Endodermal cell (in vitro differentiated cells): ENCODE measurements around the gene DTX1. TPM values are rescaled to one million over a fixed set of nuclear protein-coding genes. Genes with fewer than 3 reads are reported as not detected.

Source experiments
- DNase-seq: peaks from one replicate; pipeline ENCODE4 v3.0.0-alpha.2; 2017
- H3K27ac ChIP-seq: 2 replicates; pipeline ENCODE4 v1.5.1; 2013; ENCODE audit warnings: mild to moderate bottlenecking, low read depth, low read length, moderate library complexity
- H3K27me3 ChIP-seq: 2 replicates; pipeline ENCODE4 v1.6.1; 2013; ENCODE audit warnings: mild to moderate bottlenecking, low read length, moderate library complexity; ENCODE audit not compliant: insufficient read depth, control insufficient read depth, poor library complexity, severe bottlenecking
- H3K36me3 ChIP-seq: 2 replicates; pipeline ENCODE4 v1.7.0; 2013; ENCODE audit warnings: mild to moderate bottlenecking, low read length, moderate library complexity; ENCODE audit not compliant: control insufficient read depth, insufficient read depth
- H3K4me1 ChIP-seq: one replicate; pipeline ENCODE4 v1.7.0; 2013; ENCODE audit warnings: low read length; ENCODE audit not compliant: control insufficient read depth, insufficient read depth
- H3K4me3 ChIP-seq: 2 replicates; pipeline ENCODE4 v1.5.1; 2013; ENCODE audit warnings: mild to moderate bottlenecking, low read length, moderate library complexity
- H3K9ac ChIP-seq: 2 replicates; pipeline ENCODE4 v1.6.1; 2013; ENCODE audit warnings: mild to moderate bottlenecking, low read length, moderate library complexity; ENCODE audit not compliant: poor library complexity, severe bottlenecking; ENCODE audit errors: extremely low read depth
- H3K9me3 ChIP-seq: 2 replicates; pipeline ENCODE4 v1.6.1; 2013; ENCODE audit warnings: mild to moderate bottlenecking, low read length, moderate library complexity; ENCODE audit not compliant: control insufficient read depth
- H3K27ac Mint-ChIP-seq: 2 replicates; pipeline ENCODE4 v1.8.0; 2020; ENCODE audit warnings: mixed read lengths
- H3K27me3 Mint-ChIP-seq: 2 replicates; pipeline ENCODE4 v1.8.0; 2021; ENCODE audit warnings: mild to moderate bottlenecking, mixed read lengths; ENCODE audit not compliant: insufficient read depth
- H3K36me3 Mint-ChIP-seq: 2 replicates; pipeline ENCODE4 v1.8.0; 2020; ENCODE audit warnings: low read depth, mixed read lengths
- H3K4me1 Mint-ChIP-seq: 2 replicates; pipeline ENCODE4 v1.8.0; 2020; ENCODE audit warnings: mixed read lengths
- H3K4me3 Mint-ChIP-seq: 2 replicates; pipeline ENCODE4 v1.8.0; 2020; ENCODE audit warnings: mild to moderate bottlenecking, moderate library complexity, mixed read lengths
- H3K9me3 Mint-ChIP-seq: 2 replicates; pipeline ENCODE4 v1.8.0; 2020; ENCODE audit warnings: mild to moderate bottlenecking, mixed read lengths
- CTCF ChIP-seq: fragments of 200-600 bp; sonication (generic); conservative IDR thresholded peaks from 2 replicates; pipeline ENCODE4 v1.5.0; 2021; ENCODE audit warnings: antibody characterized with exemption, mild to moderate bottlenecking
- WGBS, 2 experiments: methylation state at CpG; one replicate each; pipeline versions ENCODE4 v1.1.5 to v1.1.7; 2013; ENCODE audit warnings: missing lambda C conversion rate in 2 of 2, mixed read lengths in 1 of 2; ENCODE audit not compliant: insufficient coverage in 1 of 2, insufficient read length in 1 of 2; 5-methylcytosine and 5-hydroxymethylcytosine counted together
- total RNA-seq, 2 donors: library from RNA; stranded (reverse); fragmentation: NEBNext Ultra II Directional in 1 of 2; extraction: Animal tissue kit (Norgen Biotek cat#: 25700) in 1 of 2; gene quantifications; 2 replicates in 1 of 2; 3 replicates in 1 of 2; pipeline ENCODE4 v1.2.1, GENCODE V29; 2021

Gene DTX1
- total RNA-seq, 2 donors from 2014 or later, result 3.3 to 4.9 TPM

- Mint-ChIP-seq H3K9me3 (peaks cover 2% of the 10 kb centered on the region), H3K27me3 (peaks cover 18% of the 10 kb centered on the region), H3K27ac (no peak overlapping the region), H3K4me1 (peaks cover 6% of the 10 kb centered on the region), H3K4me3 (no peak overlapping the region), H3K36me3 (no peaks in the 10 kb centered on the region)
- H3K27ac ChIP-seq, result no peak overlapping the region
- no peaks in the 10 kb centered on the region for H3K4me1 ChIP-seq
- H3K36me3 ChIP-seq, result no peaks in the 10 kb centered on the region
- no peaks in the 10 kb centered on the region for H3K9me3 ChIP-seq
- no peak overlapping the region for H3K4me3 ChIP-seq
- WGBS, 2 experiments, result 90 to 100% methylated on average over 4 to 11 of the region's 11 CpGs
- no peak for DNase-seq
- no peak overlapping the region for H3K9ac ChIP-seq
- peaks cover 8% of the 10 kb centered on the region for H3K27me3 ChIP-seq
- TF ChIP-seq CTCF, result no peak
Observed at GRCh38 chr12:113083863-113084435, 27.4 kb downstream of the DTX1 start.

DNA sequence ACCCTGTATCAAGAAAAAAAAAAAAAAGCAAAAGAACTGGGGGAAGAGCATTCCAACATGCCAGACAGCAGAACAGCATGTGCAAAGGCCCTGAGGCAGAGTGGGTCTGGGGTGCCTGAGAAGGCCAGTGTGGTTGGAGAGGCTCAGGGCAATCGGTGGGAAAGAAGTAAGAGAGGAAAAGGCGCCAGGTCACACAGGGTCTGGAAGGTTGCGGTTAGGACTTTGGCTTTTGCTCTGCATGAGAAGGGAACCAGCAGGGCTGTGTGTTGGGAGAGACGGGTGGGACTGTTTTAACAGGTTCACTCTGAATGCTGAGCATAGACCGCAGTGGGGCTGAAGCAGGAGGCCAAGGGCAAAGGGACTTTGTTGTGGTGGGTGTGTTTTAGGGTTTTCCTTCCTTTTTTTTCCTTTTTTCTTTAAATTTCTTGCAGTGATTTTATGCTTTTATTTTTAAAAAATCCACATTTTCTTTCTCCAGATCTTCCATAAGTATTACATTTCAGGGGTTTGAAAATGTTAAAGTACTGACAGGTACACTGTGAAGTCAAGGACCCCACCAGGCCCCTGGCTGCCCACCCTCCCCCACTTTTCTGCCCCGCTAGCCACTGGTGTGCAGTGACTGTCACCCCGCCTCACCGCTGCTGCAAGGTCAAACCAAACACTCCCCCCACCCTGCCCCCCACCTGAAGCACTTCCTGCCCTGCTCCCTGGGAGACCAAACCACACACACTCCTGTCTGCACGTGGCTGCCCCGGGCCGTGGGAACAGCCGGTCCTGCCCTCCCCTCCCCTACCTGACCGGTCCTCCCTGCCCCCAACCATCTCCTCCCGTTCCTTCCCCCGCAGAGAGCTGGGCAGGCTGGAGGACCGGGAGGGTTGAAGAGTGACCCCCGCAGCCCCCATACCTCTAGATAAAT lies 30.0 kb downstream of the DTX1 start:
- H3K4me1 Mint-ChIP-seq, result peaks cover 6% of the 10 kb centered on the region
- H3K36me3 Mint-ChIP-seq, result no peaks in the 10 kb centered on the region
- no peak overlapping the region for H3K4me3 Mint-ChIP-seq
- Histone ChIP-seq H3K36me3 (no peaks in the 10 kb centered on the region), H3K27me3 (no peaks in the 10 kb centered on the region), H3K9me3 (no peaks in the 10 kb centered on the region), H3K27ac (no peak overlapping the region), H3K4me3 (no peak overlapping the region), H3K9ac (no peak overlapping the region), H3K4me1 (no peaks in the 10 kb centered on the region)
- H3K27ac Mint-ChIP-seq, result no peak overlapping the region
- no peak for TF ChIP-seq CTCF
- 55 to 71% methylated on average over 4 to 17 of the region's 17 CpGs for WGBS, 2 experiments
- peaks cover 18% of the 10 kb centered on the region for H3K27me3 Mint-ChIP-seq
- H3K9me3 Mint-ChIP-seq, result peaks cover 2% of the 10 kb centered on the region
- peak; percentile 73 for DNase-seq

DNA sequence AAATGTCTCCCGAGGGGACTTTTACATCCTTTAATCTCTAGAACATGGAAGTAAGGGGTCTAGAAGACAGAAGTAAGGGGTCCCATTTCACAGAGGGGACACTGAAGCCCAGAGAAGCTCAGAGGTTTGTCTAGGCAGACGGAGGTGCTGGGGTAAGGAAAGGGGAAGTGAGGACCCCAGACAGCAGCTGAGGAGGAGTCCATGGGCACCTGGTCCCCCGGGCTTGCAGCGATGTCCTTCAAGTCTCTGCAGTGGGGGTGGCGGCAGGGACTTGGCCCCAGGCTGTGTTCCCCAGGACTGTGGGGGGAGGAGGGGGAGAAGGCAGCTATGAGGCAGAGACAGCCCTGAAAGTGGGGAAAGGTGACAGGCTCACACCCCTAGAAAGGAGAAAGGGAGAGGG lies 30.7 kb downstream of the DTX1 start:
- H3K27me3 ChIP-seq, result peaks cover 2% of the 10 kb centered on the region
- Mint-ChIP-seq H3K4me3 (no peak overlapping the region), H3K4me1 (peaks cover 6% of the 10 kb centered on the region), H3K36me3 (no peaks in the 10 kb centered on the region), H3K27ac (no peak overlapping the region), H3K27me3 (peaks cover 22% of the 10 kb centered on the region), H3K9me3 (peaks cover 2% of the 10 kb centered on the region)
- no peak overlapping the region for H3K4me3 ChIP-seq
- 82% methylated on average over 5 of the region's 5 CpGs; no CpG with 5 or more reads in 1 of the 2 experiments for WGBS, 2 experiments
- H3K9me3 ChIP-seq, result no peaks in the 10 kb centered on the region
- DNase-seq, result no peak
- no peaks in the 10 kb centered on the region for H3K36me3 ChIP-seq
- no peak overlapping the region for H3K27ac ChIP-seq
- TF ChIP-seq CTCF, result no peak
- no peak overlapping the region for H3K9ac ChIP-seq
- no peaks in the 10 kb centered on the region for H3K4me1 ChIP-seq
